HL-60/S4 treated with retinoic acid at 250 ng/mL for 4 days and 3 days (cell line): ENCODE data around the gene DOCK3.
"Not testable (repeated sequence)": the region's sequence is repeated elsewhere in the genome, so short reads cannot be mapped to it uniquely, and the experiment has no call there.

Source experiments
- in situ Hi-C: fragments of 300-500 bp; cut with MboI; formaldehyde crosslinking; loops from 2 replicates; pipeline ENCODE4 v1.7.0; 2022; ENCODE audit warnings: low sequenced_read_pairs

DOCK3 gene

DNA sequence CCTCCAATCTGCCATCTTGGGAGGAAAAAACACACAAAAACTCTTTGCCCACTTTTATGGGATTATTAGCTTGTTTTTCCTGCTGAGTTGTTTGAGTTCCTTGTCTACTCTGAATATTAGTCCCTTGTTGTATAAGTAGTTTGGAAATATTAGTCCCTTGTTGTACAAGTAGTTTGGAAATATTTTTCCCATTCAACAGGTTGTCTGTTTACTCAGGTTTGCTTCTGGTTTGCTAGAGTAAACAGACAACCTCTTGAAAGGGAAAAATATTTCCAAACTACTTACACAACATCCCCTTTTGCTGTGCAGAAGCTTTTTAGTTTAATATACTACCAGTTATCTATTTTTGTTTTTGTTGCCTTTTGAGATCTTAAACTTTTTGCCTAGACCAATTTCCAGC lies 517.0 kb downstream of the DOCK3 start:
- in situ Hi-C loops: no loop called here

GRCh38 chr3:51198477-51198876 lies 523.8 kb downstream of the DOCK3 start:
- in situ Hi-C loops: no loop called here

DNA sequence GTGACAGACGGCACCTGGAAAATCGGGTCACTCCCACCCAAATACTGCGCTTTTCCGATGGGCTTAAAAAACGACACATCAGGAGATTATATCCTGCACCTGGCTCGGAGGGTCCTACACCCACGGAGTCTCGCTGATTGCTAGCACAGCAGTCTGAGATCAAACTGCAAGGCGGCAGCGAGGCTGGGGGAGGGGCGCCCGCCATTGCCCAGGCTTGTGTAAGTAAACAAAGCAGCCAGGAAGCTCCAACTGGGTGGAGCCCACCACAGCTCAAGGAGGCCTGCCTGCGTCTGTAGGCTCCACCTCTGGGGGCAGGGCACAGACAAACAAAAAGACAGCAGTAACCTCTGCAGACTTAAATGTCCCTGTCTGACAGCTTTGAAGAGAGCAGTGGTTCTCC lies 524.6 kb downstream of the DOCK3 start:
- in situ Hi-C loops: not testable (repeated sequence)

DNA sequence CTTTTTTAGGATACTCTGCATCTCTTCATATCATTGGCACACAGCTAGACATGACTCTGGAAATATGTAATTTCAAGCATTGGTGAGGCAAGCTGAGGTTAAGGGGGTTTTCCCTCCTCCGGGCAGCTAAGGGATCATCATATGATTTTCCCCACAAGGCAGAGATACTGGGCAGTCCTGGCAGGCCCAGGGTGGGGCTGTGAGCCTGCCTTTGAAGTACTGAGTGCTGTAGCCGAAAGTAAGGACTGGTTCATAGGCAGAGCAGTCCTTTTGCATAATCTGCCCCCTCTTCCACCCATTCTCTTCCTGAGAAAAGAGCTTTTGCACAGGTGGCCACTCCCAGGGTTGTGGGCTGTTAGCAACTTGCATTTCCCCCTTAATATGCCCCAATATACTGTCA lies 541.6 kb downstream of the DOCK3 start:
- in situ Hi-C loops: no loop called here

- in situ Hi-C loops: no loop called here
Measured at GRCh38 chr3:51221959-51222358, 547.2 kb downstream of the DOCK3 start.

DNA sequence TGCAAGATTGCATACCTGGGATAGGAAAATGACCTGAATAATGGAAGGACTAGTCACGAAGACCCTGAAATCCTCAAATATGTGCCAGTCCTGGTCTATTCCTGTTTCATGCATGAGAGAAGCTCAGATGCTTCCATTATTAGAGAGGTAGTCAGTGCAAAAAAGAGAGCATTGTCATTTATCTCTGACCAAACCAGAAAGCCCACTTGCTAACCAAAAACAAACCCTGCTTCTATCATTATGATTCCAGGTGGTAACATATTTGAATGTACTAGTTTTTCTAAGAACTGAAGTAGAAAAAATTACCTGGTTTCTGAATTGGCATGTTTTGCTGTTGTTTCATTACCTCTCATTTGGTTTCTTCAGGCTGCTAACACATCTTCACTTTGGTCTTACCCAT lies 549.6 kb downstream of the DOCK3 start:
- in situ Hi-C loops: no loop called here

DNA sequence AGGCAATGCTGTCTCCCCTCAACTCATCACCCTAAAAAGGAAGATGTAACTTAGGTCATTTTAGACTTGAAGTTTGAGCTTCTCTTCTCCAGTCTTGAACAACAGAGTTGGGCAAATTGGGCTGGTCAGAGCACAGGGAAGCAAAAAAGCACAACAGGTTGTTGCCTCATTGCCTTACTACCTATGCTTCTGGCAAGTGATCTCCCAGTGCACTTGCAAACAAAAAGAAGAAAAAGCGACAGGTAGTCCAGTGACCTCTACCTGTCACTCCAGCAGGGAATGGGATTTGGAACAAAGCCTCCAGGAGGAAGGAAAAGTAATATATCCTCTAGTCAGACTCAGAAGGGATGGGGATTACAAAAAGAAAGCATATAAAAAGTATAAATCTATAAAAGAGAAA lies 550.1 kb downstream of the DOCK3 start:
- in situ Hi-C loops: no loop called here

- in situ Hi-C loops: no loop called here
Measured at GRCh38 chr3:51242939-51243338, 568.2 kb downstream of the DOCK3 start.

- in situ Hi-C loops: no loop called here
Measured at GRCh38 chr3:51243924-51244323, 569.2 kb downstream of the DOCK3 start.

GRCh38 chr3:51245867-51246266 lies 571.1 kb downstream of the DOCK3 start:
- in situ Hi-C loops: no loop called here

DNA sequence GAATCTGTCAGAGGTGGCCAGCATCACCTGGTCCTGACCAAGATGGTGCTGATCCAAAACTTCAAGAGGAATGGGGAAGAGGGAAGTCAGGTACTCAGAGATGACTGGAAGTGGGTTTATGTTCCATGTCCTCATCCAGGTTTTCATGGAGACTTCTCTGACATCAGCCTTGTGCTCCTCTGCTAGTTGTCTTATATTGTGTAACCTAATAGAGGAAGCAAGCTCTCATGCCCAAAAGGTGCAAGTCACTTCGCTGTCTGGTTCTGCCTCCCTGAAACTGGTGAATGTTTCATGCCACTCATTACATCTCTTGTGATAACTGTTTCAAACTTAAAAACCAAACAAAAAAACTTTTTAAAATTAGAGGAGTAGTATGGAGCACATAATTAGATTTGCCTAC lies 583.1 kb downstream of the DOCK3 start:
- in situ Hi-C loops: no loop called here

DNA sequence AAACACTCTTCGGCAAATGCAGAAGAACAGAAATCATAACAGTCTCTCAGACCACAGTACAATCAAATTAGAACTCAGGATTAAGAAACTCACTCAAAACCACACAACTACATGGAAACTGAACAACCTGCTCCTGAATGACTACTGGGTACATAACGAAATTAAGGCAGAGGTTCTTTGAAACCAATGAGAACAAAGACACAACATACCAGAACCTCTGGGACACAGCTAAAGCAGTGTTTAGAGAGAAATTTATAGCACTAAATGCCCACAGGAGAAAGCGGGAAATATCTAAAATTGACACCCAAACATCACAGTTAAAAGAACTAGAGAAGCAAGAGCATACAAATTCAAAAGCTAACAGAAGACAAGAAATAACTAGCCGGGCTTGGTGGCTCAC lies 589.4 kb downstream of the DOCK3 start:
- in situ Hi-C loops: not testable (repeated sequence)

GRCh38 chr3:51268132-51268531 lies 593.4 kb downstream of the DOCK3 start:
- in situ Hi-C loops: no loop called here

GRCh38 chr3:51269466-51269865 lies 594.7 kb downstream of the DOCK3 start:
- in situ Hi-C loops: no loop called here

DNA sequence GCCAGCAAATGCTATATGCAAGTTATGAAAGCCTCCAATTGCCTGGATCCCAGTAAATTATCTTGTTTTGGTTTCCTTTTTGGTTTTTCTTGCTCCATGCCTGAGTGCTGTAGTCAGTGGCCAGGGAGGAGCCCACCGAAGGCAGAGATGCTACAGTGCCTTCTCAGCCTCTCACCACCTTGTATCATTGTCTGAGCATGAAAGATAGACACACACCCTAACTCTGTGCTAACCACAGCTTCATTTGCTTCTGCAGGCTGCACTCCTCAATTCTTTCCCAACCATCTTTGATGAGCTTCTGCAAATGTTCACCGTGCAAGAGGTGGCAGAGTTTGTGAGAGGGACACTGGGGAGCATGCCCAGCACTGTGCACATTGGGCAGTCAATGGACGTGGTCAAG lies 595.8 kb downstream of the DOCK3 start:
- in situ Hi-C loops: no loop called here

GRCh38 chr3:51271172-51271571 lies 596.4 kb downstream of the DOCK3 start:
- in situ Hi-C loops: no loop called here

- in situ Hi-C loops: no loop called here
Measured at GRCh38 chr3:51274052-51274451, 599.3 kb downstream of the DOCK3 start.

- in situ Hi-C loops: no loop called here
Measured at GRCh38 chr3:51275111-51275805, 600.5 kb downstream of the DOCK3 start.

GRCh38 chr3:51276046-51276445 lies 601.3 kb downstream of the DOCK3 start:
- in situ Hi-C loops: no loop called here

- in situ Hi-C loops: no loop called here
Measured at GRCh38 chr3:51279448-51279847, 604.7 kb downstream of the DOCK3 start.

GRCh38 chr3:51280176-51280575 lies 605.4 kb downstream of the DOCK3 start:
- in situ Hi-C loops: no loop called here

DNA sequence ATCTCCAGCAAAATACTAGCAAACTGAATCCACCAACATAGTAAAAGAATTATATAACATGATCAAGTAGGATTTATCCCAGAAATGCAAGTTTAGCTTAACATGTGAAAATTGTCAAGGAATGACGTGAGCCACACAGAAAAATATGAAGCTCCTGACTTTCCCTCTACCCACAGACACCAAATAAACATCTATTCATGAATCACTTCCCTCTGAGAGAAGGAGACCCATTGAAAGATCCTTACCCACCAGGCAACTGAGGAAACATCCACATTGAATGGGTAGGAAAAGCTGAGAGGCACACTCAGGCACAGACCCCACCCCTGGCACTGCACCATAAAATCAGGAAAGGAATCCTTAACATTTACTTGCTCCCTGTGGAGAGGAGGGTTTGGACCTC lies 608.2 kb downstream of the DOCK3 start:
- in situ Hi-C loops: no loop called here

DNA sequence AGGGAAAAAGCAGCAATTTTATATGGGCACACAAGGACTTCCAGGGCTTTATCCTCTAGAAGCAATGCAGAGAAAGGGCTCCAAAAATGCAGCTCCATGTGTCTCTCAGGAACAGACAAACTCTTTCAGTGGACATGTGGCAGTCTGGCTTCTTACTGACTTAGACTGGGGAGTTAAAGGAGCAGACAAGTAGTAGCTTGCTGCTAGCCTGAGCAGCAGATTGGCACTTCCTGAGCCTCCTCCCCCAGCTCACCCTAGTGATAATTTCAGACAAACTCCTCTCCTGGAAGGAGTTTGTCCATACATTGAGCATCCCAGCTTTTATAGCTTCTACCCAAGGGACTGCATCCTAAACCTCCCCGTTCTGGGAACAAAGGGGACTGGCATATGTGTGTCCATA lies 608.7 kb downstream of the DOCK3 start:
- in situ Hi-C loops: no loop called here
